Retinal pigment epithelial cell (primary cell): ENCODE results near the gene VPS37B.

Experiments
- DNase-seq: peaks from one replicate; pipeline ENCODE4 v3.0.0-alpha.2; 2010; ENCODE audit warnings: low read depth
- H3K4me3 ChIP-seq: 2 replicates; pipeline ENCODE4 v1.5.1; 2011; ENCODE audit warnings: mild to moderate bottlenecking, low read length, control low read depth, moderate library complexity
- CTCF ChIP-seq: conservative IDR thresholded peaks from 2 replicates; pipeline ENCODE4 v1.5.1; 2011; ENCODE audit warnings: low read depth, low read length, control low read depth, inconsistent platforms

VPS37B gene

GRCh38 chr12:122853582-122854245, 42.2 kb downstream of the VPS37B start:
- no peak overlapping the region for H3K4me3 ChIP-seq
- no peak for TF ChIP-seq CTCF
- no peak for DNase-seq

- TF ChIP-seq CTCF = no peak
- DNase-seq = no peak
- no peak overlapping the region for H3K4me3 ChIP-seq
Observed at GRCh38 chr12:122852336-122853275, 43.3 kb downstream of the VPS37B start.

GRCh38 chr12:122851820-122852219, 44.1 kb downstream of the VPS37B start:
- no peak for DNase-seq
- TF ChIP-seq CTCF = no peak
- H3K4me3 ChIP-seq = no peak overlapping the region

GRCh38 chr12:122850695-122851350, 45.1 kb downstream of the VPS37B start:
- no peak for TF ChIP-seq CTCF
- DNase-seq = no peak
- no peak overlapping the region for H3K4me3 ChIP-seq

GRCh38 chr12:122850048-122850445, 45.9 kb downstream of the VPS37B start:
- no peak overlapping the region for H3K4me3 ChIP-seq
- DNase-seq = no peak
- TF ChIP-seq CTCF = no peak

GRCh38 chr12:122849352-122850047, 46.4 kb downstream of the VPS37B start:
- no peak for DNase-seq
- TF ChIP-seq CTCF = no peak
- H3K4me3 ChIP-seq = no peak overlapping the region
